ENCODE results near the gene PARP12.
A peak's percentile ranks its signal among the peaks of the same experiment; 100 is the strongest.

PARP12 gene

DNA sequence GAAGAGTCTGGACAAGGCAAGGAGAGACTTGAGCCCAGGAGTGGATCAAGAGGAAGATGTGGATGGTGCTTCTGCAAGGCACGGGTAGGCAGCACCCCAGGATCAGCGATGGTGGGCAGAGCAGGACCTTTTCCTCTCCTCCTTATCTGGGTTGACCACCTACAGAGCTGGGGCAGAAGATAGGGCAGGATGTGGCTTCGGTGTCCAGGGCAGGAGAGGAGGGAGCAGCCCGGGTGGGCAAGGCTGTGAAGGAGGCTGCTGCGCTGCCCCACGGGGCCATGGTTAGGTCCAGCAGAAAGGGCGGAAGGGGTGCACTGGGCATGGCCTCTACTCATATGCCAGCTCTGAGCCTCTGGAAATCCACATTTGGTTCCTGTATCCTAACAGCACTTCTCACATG is 20.0 kb upstream of the PARP12 start:
- DNase-seq (ENCODE audit: low read depth) = no peak
- no peak overlapping the region for H3K4me3 ChIP-seq (ENCODE audit: low read depth, low read length)
- TF ChIP-seq, protein P1, sequence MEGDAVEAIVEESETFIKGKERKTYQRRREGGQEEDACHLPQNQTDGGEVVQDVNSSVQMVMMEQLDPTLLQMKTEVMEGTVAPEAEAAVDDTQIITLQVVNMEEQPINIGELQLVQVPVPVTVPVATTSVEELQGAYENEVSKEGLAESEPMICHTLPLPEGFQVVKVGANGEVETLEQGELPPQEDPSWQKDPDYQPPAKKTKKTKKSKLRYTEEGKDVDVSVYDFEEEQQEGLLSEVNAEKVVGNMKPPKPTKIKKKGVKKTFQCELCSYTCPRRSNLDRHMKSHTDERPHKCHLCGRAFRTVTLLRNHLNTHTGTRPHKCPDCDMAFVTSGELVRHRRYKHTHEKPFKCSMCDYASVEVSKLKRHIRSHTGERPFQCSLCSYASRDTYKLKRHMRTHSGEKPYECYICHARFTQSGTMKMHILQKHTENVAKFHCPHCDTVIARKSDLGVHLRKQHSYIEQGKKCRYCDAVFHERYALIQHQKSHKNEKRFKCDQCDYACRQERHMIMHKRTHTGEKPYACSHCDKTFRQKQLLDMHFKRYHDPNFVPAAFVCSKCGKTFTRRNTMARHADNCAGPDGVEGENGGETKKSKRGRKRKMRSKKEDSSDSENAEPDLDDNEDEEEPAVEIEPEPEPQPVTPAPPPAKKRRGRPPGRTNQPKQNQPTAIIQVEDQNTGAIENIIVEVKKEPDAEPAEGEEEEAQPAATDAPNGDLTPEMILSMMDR (IDR thresholded peaks at IDR 0.05; ENCODE audit: low read depth, low read length, missing control alignments) = no peak

DNA sequence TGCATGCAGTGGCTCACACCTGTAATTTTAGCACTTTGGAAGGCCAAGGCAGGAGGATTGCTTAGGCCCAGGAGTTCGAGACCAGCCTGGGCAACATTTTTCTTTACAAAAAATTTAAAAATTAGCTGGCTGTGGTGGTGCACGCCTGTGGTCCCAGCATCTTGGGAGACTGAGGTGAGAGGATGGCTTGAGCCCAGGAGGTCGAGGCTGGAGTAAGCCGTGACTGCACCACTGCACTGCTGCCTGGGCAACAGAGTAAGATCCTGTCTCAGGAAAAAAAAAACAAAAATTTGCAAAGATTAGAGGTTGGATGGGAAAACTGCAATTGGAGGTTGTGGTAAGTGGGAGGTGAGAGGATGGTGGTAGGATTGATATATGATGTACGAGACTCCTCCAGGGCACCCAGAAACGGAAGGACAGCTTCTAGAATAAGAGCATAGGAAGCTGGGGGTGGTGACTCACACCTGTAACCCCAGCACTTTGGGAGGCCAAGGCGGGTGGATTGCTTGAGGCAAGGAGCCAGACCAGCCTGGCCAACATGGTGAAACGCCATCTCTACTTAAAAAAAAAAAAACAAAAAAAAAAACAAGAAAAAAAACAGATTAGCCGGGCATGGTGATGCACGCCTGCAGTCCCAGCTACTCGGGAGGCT is 19.1 kb upstream of the PARP12 start:
- no peak for DNase-seq (ENCODE audit: low read depth)
- TF ChIP-seq, protein P1 (IDR thresholded peaks at IDR 0.05; ENCODE audit: low read depth, low read length, missing control alignments) = no peak
- no peak overlapping the region for H3K4me3 ChIP-seq (ENCODE audit: low read depth, low read length)

DNA sequence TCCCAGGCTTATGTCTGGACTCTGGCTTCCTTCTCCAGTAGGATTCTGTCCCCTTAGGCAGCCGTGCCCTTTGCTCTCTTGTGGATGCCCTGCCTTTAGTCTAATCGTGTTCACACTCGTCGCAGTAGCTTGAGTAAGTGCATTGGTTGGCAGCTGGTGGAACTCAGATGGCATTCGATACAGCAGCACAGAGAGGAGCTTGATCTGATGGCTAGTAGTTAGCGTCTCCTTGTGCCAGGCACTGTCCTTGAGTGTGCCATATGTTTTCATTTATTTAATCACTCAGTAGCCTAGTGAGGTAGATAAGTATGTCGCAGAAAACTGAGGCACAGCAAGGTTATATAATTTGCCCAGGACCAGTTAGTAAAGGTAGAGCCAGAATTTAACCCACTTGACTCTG is 18.2 kb upstream of the PARP12 start:
- no peak overlapping the region for H3K4me3 ChIP-seq (ENCODE audit: low read depth, low read length)
- no peak for DNase-seq (ENCODE audit: low read depth)
- TF ChIP-seq, protein P1 (IDR thresholded peaks at IDR 0.05; ENCODE audit: low read depth, low read length, missing control alignments) = no peak

DNA sequence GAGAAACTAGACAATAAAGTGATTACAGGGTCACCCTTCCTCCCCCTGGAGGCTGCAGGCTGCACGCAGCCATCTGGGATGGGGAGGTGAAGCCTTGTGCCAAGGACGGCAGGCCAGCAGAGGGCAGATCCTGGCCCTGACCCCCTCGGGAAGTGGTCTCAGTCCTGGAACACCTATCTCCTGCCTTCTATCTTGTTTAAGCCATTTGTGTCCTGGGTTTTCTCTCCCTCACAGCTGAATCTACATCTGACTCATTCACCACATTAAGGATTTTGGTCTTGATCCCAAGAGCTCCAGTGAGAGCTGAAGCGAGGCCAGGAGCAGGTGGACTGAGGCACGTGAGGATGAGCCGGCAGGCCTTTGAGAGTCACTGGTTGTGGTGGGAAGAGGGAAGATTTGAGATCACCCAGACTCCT is 16.4 kb upstream of the PARP12 start:
- no peak for DNase-seq (ENCODE audit: low read depth)
- no peak overlapping the region for H3K4me3 ChIP-seq (ENCODE audit: low read depth, low read length)
- TF ChIP-seq, protein P1 (IDR thresholded peaks at IDR 0.05; ENCODE audit: low read depth, low read length, missing control alignments) = peak; percentile 20

DNA sequence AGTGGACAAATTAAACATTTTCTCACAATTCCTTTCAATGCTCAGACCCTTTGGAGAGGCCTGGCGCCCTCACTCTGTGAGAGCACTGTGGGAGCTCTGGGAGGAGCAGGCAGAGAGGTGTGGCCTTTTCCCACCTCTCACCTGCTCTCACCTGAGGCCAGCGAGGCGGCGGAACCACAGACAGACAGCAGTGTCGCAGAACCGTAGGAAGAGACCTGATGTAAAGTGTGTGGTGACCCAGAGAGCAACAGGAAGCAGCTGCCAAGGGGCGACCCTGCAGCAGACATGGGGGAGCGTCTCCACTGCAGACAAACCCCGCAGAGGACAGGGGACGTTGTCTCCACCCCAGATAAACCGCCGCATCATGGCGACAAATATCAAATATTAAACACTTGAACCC is 15.6 kb upstream of the PARP12 start:
- no peak for DNase-seq (ENCODE audit: low read depth)
- H3K4me3 ChIP-seq (ENCODE audit: low read depth, low read length) = no peak overlapping the region
- TF ChIP-seq, protein P1 (IDR thresholded peaks at IDR 0.05; ENCODE audit: low read depth, low read length, missing control alignments) = no peak

DNA sequence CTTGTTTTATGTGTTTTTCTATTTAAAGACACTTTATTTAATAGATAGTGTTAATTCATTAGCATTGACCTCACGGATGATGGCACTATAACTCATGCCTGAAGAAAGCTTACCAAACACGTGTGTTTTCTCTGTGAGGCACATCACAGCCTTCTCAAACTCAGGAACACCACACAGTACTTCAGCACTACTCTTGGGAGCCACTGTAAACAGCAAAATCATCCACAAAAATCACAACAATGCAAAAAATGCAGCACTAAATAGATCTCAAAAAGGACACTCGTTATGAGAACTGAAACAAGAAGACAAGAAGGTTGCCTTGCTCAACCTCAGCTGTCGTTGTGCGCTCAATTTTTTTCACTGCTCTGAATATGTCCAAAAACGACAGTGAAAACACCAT is 12.0 kb upstream of the PARP12 start:
- no peak overlapping the region for H3K4me3 ChIP-seq (ENCODE audit: low read depth, low read length)
- TF ChIP-seq, protein P1 (IDR thresholded peaks at IDR 0.05; ENCODE audit: low read depth, low read length, missing control alignments) = no peak
- DNase-seq (ENCODE audit: low read depth) = no peak

DNA sequence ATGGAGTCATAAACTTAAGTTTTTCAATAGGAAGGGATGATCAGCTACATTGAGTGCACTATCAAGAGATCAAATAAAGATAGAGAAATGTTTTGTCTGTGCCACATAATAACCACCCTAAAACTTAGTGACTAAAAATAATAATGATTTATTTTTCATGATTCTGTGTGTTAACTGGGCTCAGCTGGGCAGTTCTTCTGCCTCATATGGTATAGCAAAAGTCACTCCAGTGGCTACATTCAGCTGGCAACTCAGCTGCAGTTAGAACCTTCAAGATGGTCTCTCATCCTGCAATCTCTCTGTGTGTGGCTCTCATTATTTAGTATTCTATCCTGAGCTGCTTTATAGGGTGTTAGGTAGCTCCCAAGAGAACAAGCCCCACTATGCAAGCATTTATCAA is 7.8 kb upstream of the PARP12 start:
- TF ChIP-seq, protein P1 (IDR thresholded peaks at IDR 0.05; ENCODE audit: low read depth, low read length, missing control alignments) = no peak
- no peak for DNase-seq (ENCODE audit: low read depth)
- no peak overlapping the region for H3K4me3 ChIP-seq (ENCODE audit: low read depth, low read length)
